GM10266 (cell line): ENCODE measurements around the gene KDELR3.

ENCODE experiments used
- DNase-seq: peaks from one replicate; pipeline ENCODE4 v3.0.0; 2012; ENCODE audit errors: extremely low spot score
- TF ChIP-seq, protein P1 (sequence below): IDR thresholded peaks from 2 replicates; pipeline ENCODE4 v1.5.1; 2012; ENCODE audit warnings: mild to moderate bottlenecking, low read depth; ENCODE audit not compliant: control insufficient read depth, insufficient read depth; ENCODE audit errors: missing control alignments

KDELR3 gene

DNA sequence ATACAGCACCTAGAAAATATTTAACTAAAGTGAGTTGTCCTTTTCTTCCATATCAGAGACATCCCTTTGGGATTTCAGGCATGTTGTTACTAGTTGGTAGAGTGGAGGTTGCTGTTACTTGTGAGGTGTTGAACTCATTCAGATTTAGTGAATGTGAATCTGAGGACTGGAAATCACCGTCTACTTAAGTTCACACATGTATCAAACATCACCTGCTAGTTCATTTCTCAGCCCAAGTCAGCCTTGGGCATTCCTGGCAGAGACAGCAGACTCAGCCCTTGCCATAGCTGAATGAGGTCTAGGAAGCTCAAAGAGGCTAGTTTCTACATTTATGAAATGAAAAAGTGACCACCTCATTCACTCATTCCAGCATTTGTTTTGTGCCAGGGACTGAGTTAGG is 9.7 kb downstream of the KDELR3 start:
- DNase-seq = no peak

DNA sequence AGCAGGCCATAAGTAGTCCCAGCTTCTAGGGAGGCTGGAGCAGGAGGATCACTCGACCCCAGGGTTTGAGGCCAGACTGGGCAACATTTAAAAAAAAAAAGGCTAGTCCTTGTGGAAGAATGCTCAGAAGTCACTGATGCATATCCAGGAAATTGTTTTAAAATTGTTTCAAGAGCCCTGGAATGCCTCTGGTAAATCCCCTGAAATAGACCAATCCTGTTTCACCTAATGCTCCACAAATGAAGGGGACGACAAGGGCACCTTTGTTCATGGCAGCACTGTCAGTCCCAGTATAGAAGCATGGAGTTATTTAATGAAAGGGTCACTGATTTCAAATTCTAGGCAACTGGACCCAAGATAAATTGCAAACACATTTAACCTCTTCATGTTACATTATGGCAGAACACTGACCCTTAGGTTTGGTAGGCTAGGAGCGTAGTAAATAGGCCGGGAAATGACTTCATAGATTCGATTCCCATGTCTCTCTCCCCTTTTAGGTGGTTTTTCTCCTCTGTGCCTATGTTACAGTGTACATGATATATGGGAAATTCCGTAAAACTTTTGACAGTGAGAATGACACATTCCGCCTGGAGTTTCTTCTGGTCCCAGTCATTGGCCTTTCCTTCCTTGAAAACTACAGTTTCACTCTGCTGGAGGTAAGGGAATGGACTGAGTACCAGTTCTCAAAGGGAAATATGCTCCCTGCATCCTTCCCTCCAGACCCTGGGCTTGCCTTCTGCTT is 11.4 kb downstream of the KDELR3 start:
- TF ChIP-seq, protein P1, sequence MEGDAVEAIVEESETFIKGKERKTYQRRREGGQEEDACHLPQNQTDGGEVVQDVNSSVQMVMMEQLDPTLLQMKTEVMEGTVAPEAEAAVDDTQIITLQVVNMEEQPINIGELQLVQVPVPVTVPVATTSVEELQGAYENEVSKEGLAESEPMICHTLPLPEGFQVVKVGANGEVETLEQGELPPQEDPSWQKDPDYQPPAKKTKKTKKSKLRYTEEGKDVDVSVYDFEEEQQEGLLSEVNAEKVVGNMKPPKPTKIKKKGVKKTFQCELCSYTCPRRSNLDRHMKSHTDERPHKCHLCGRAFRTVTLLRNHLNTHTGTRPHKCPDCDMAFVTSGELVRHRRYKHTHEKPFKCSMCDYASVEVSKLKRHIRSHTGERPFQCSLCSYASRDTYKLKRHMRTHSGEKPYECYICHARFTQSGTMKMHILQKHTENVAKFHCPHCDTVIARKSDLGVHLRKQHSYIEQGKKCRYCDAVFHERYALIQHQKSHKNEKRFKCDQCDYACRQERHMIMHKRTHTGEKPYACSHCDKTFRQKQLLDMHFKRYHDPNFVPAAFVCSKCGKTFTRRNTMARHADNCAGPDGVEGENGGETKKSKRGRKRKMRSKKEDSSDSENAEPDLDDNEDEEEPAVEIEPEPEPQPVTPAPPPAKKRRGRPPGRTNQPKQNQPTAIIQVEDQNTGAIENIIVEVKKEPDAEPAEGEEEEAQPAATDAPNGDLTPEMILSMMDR = no peak
- no peak for DNase-seq

More for the DNA sequence above, 9.7 kb downstream of the KDELR3 start:
- TF ChIP-seq, protein P1 = no peak

DNA sequence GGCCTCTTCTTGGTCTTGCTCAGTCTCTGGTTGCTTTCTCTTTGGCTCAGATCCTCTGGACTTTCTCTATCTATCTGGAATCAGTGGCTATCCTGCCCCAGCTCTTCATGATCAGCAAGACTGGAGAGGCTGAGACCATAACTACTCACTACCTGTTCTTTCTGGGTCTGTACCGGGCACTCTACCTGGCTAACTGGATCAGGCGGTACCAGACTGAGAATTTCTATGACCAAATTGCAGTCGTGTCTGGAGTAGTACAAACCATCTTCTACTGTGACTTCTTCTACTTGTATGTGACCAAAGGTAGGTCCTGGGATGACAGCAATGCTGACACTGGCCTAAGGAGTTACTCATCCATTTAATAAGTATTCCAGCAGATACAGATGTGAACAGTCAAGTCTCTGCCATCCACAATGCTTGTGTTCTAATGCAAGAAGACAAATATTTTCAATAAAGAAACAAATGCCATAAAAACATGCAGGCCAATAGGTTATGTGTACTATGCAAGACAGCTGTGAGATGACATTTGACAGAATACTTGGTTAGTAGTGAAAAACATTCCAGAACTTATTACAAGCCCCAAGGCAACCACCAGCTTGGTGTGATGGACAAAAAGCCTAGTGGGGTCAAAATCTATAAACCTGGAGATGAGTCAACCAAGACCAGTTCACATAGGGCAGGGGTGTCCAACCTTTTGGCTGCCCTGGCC is 13.4 kb downstream of the KDELR3 start:
- TF ChIP-seq, protein P1 = no peak
- DNase-seq = no peak

DNA sequence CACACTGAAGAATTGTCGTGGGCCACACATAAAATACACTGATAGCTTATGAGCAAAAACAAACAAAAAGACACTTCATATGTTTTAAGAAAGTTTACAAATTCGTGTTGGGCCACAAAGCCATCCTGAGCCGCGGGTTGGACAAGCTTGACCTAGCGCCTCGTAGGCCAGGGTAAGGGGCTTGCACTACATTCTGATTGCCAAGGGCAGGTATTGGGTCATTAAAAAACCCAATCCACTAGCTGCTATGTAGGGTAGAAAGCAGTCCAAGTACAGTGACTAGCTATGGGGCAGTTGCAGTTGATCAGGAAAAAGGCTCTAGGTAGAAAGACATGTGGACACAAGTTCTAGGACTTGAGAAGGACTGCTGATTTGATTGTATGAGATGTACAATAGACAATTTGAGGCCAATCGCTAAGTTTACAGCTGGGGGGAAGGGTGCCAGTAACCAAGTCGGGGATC is 14.0 kb downstream of the KDELR3 start:
- DNase-seq = no peak

DNA sequence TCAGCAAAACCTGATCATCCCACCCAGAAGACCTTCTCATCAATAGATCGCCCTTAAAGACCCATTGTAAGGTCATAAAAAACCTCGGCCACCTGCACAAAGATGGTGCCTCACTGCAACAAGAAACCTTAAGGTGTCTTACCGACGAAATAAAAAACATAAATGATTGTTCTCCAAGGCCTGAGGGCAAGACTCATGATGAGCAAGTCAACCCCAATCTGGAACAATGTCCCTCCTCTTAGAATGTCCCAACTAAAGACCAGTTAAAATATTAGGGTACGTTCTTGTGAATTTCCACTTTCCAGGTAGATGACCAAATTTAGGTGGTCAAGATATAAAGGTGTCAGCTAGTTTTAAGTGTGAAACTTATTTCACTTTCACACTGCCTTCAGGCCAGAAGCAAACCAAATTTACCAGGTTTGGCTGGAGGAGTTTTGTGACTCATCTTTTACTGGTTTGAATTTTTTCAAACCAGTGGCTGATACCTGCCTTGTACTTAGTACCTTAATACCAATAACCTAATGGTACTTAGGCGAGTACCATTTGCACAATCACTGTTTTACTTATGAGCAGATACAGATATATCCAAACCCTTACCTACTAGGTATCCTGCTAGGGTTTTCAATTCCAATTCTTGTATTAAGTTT is 14.9 kb downstream of the KDELR3 start:
- DNase-seq = no peak
- TF ChIP-seq, protein P1 = no peak

More for the DNA sequence above, 14.0 kb downstream of the KDELR3 start:
- TF ChIP-seq, protein P1 = no peak

DNA sequence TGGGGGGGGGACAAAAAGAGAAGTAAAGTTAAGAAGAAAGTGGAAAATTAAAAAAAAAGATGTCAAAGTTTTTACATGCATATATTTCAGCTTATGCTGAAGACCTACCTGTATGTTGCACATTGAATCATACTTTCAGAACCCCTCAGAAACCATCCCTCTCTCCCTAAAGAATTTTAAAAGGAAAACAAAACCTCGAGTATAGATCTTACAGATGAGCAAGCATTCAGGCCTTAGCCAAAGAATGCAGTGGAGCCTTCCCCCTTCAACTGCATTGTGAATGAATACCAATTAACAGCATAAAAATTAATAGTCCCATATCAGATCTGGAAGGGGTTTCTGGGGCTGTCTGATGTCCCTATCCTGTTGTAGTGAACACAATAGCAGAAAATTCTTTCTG is 16.3 kb downstream of the KDELR3 start:
- TF ChIP-seq, protein P1 = no peak
- no peak for DNase-seq

DNA sequence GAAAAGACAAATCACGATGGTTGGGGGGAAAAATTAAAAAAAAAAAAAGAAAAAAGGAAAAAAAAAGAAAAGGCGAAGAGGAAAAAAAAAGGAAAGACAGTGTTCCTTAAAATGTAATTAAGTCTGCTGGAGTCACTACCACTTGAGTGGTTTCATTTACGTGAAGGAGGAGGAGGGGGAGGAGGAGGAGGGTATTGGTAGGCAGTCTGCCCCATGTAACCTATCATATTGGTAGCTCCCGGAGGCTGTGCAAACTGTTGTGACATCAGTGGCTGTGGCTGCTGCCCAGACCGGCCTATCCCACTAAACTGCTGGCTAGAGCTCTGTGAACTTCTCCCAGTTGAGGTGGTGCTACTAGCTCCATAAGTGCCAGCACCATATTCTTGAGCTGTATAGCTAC is 17.9 kb downstream of the KDELR3 start:
- DNase-seq = no peak
- TF ChIP-seq, protein P1 = no peak
